Frontal cortex (tissue), 4 donors: ENCODE data around the gene SLC3A2. TPM values are rescaled to one million over a fixed set of nuclear protein-coding genes. Genes with fewer than 3 reads are reported as not detected.
"Not testable (repeated sequence)": the region's sequence is repeated elsewhere in the genome, so short reads cannot be mapped to it uniquely, and the experiment has no call there.

ENCODE experiments used
- DNase-seq, 2 donors: peaks; one replicate each; pipeline ENCODE4 v3.0.0; 2012; ENCODE audit warnings: low spot score in 2 of 2
- FAIRE-seq: peaks from 2 replicates; lab custom pipeline; 2012; peaks lifted over from hg19 to GRCh38; lab: Jason Lieb, UNC
- total RNA-seq: library from RNA; depleted of rRNA; stranded (reverse); fragments of >200 nt; gene quantifications from one replicate; pipeline ENCODE4 v1.2.3, GENCODE V29; 2014
- donor health status: control.
- donor health status: control.
- donor health status: control.

The SLC3A2 gene
- 109 TPM for total RNA-seq

DNA sequence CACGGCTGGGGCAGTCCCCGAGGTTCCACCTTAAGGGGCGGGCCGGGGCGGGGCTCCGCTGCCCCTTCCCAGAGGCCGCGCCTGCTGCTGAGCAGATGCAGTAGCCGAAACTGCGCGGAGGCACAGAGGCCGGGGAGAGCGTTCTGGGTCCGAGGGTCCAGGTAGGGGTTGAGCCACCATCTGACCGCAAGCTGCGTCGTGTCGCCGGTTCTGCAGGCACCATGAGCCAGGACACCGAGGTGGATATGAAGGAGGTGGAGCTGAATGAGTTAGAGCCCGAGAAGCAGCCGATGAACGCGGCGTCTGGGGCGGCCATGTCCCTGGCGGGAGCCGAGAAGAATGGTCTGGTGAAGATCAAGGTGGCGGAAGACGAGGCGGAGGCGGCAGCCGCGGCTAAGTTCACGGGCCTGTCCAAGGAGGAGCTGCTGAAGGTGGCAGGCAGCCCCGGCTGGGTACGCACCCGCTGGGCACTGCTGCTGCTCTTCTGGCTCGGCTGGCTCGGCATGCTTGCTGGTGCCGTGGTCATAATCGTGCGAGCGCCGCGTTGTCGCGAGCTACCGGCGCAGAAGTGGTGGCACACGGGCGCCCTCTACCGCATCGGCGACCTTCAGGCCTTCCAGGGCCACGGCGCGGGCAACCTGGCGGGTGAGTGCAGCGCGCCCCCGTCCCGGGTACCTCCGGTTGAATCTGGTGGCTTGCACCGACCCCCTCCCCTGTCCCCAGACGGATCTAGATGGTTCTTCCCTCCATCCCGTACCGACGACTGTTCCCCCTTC, at the start of gene SLC3A2:
SLC3A2 (plus strand) TSS at position 94 of the 776 bp plus-strand sequence; CDS start at position 222, 128 bp downstream.
- no peak for FAIRE-seq
- peak; percentile 75 to 80 for DNase-seq

GRCh38 chr11:62830904-62831519, 49.7 kb upstream of the SLC3A2 start:
- FAIRE-seq (no peak), DNase-seq (peak in 1 of 2 donors; percentile 27)

- peak; percentile 76 for FAIRE-seq
- DNase-seq = peak; percentile 93 to 98
Observed at GRCh38 chr11:62831520-62832335, 49.0 kb upstream of the SLC3A2 start, which contains the start of gene STX5. TSS of gene STX5 (minus strand) at chr11:62832051. CDS start at chr11:62831243, 808 bp downstream.

- DNase-seq (peak in 1 of 2 donors; percentile 40), FAIRE-seq (no peak)
Observed at GRCh38 chr11:62832336-62833234, 48.1 kb upstream of the SLC3A2 start, which contains the start of gene TEX54. TSS of gene TEX54 (minus strand) at chr11:62832841.

DNA sequence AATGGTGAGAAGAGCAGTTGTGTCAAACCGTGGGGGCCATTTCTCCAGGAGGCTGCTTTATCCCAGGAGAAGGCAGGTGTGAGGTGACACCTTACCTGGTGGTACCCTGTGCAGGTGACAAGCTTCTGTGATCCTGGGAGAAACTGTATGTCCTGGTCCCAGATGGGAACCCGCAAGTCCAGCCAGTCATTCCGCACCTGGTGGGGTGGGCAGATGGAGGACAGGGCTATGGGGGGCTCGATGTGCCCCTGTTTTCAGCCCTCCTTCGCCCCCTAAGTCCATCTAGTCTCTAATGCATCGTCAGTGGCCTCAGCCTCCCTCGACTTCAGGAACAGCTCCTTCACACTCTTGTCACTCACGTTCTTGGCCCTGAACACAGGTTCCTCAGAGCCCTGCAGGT, 45.4 kb upstream of the SLC3A2 start:
- no peak for FAIRE-seq
- DNase-seq = no peak

- FAIRE-seq (no peak), DNase-seq (peak; percentile 85 to 87)
Observed at GRCh38 chr11:62839050-62839945, 41.4 kb upstream of the SLC3A2 start, which contains the start of gene WDR74. TSS of gene WDR74 (minus strand) at chr11:62839590. CDS start at chr11:62839570, 20 bp downstream.

DNA sequence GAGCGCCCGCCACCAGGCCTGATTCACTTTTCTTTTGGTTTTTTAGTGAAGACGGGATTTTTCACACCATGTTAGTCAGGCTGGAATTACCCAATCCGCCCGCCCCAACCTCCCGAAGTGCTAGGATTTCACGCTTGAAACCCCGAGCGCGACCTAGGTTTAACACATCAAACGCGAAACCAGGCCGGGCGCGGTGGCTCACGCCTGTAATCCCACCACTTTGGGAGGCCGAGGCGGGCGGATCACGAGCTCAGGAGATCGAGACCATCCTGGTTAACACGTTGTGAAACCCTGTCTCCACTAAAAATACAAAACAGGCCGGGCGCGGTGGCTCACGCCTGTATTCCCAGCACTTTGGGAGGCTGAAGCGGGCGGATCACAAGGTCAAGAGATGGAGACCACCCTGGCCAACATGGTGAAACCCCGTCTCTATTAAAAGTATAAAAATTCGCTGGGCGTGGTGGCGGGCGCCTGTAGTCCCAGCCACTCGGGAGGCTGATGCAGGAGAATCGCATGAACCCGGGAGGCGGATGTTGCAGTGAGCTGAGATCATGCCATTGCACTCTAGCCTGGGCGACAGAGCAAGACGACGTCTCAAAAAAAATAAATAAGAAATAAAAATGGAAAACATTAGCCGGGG, 39.9 kb upstream of the SLC3A2 start:
- not testable (repeated sequence) for DNase-seq

GRCh38 chr11:62841361-62842170, 39.1 kb upstream of the SLC3A2 start:
- FAIRE-seq (peak; percentile 99), DNase-seq (peak; percentile 76 to 93)

More for the DNA sequence above, 39.9 kb upstream of the SLC3A2 start:
- FAIRE-seq = not testable (repeated sequence)

DNA sequence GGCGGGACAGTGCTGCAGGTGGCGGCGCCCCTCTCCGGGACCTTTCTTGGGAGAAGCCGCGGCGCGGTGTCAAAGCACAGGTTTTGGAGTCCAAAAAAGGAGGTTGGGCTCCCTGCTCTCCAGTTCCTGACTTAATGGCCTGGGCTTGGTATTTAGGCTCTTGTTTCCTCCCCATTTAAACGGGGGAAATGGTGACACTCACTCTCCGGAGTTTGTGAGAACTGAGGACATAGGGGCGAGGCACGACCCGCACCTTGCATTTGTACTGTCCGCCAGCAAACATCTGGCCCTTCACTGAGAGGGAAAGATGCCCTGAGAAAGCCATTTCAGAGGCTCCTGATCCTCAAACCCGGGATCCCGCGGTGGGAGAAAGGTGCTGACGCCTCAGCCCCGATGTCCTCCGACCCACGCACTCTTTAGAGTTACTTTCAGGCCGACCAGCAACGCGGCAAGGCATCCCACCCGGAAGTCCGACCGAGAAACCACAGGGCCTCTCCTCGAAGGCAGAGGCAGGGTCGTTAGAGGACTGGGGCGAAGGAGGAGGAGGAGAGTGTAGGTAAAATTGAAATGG, 38.4 kb upstream of the SLC3A2 start:
- no peak for FAIRE-seq
- DNase-seq = no peak

DNA sequence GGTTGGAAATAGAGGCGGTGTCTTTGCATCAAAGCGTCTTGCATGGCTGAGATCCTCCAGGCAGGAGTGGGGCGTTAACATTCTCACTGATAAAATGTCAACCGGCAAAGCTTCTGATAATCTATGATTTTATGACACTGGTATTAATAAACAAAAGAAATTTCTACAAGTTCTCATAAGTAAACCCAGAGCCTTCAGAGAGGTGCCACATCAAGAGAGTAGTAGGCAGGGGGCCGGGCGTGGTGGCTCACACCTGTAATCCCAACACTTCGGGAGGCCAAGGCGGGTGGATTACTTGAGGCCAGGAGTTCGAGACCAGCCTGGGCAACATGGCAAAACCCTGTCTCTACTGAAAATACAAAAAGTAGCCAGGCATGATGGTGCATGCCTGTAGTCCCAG, 37.8 kb upstream of the SLC3A2 start:
- not testable (repeated sequence) for DNase-seq, FAIRE-seq

GRCh38 chr11:62843466-62843865, 37.2 kb upstream of the SLC3A2 start:
- no peak for DNase-seq
- FAIRE-seq = no peak

DNA sequence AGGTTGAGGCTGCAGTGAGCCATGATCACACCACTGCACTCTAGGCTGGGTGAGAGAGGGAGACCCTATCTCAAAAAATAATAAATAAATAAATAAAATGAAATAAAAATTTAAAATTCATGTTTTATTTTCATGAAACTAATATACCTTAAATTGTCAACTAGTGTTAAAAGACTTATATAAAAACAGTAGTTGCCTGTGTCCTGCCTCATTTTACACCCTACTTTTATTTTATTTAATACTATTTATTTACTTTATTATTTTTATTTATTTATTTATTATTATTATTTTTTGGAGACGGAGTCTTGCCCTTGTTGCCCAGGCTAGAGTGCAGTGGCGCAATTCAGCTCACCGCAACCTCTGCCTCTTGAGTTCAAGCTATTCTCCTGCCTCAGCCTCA, 36.5 kb upstream of the SLC3A2 start:
- DNase-seq = no peak
- no peak for FAIRE-seq

DNA sequence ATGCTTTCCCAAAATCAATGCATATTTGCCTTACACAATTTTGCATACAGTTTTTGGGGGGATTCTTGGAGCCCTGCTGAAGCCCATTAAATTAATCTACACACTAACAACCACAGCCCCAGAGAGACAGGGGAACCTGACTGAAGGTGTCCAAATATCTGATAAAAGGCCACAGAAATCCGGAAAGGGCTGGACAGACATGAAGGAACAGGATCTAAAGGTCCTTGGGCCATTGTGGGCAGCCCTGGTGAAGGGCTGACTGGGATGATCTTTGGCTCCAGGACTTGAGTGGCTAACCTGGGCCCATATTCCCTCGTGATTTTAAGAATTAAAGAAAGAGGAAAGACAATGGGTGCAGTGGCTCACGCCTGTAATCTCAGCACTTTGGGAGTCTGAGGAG, 34.5 kb upstream of the SLC3A2 start:
- DNase-seq (no peak), FAIRE-seq (no peak)

- FAIRE-seq (no peak), DNase-seq (no peak)
Observed at GRCh38 chr11:62847767-62848314, 32.9 kb upstream of the SLC3A2 start.

GRCh38 chr11:62850911-62851806, 29.5 kb upstream of the SLC3A2 start:
- DNase-seq = no peak
- FAIRE-seq = no peak
